ENCODE data around the gene YBX1.

- TF ChIP-seq ZNF629 (tag by site-specific recombination; IDR thresholded peaks at IDR 0.05) (no peak), RBAK (tag by site-specific recombination; IDR thresholded peaks at IDR 0.05) (no peak), ZNF274 (IDR thresholded peaks at IDR 0.05; ENCODE audit: low read length) (no peak), ZNF274 (tag by site-specific recombination; IDR thresholded peaks at IDR 0.05; ENCODE audit: borderline replicate concordance) (no peak), CTCF (tag by site-specific recombination; IDR thresholded peaks at IDR 0.05) (no peak), ZNF366 (tag by site-specific recombination; conservative IDR thresholded peaks at IDR 0.05) (no peak), ZNF830 (tag by site-specific recombination; IDR thresholded peaks at IDR 0.05; ENCODE audit: low read depth) (no peak), REPIN1 (tag by site-specific recombination; IDR thresholded peaks at IDR 0.05; ENCODE audit: low read depth) (no peak)
Observed at GRCh38 chr1:42743317-42744147, 61.3 kb downstream of the YBX1 start.

Data from HEK293 (cell line).